ENCODE data around the gene NXPE1. TPM values are rescaled to one million over a fixed set of nuclear protein-coding genes. Genes with fewer than 3 reads are reported as not detected.

The NXPE1 gene
- total and polyA plus RNA-seq, 2 donors (not counting 1 experiment from before 2014, with no cell fraction given), result not detected

GRCh38 chr11:114606003-114606801 is 46.5 kb upstream of the NXPE1 start:
- H3K79me2 ChIP-seq (ENCODE audit: control insufficient read depth, insufficient read depth, low read length), result no peaks in the 10 kb centered on the region
- no peaks in the 10 kb centered on the region for H3K4me1 ChIP-seq (ENCODE audit: control insufficient read depth in 2 of 2, insufficient read depth in 2 of 2, low read length in 2 of 2)
- Mint-ChIP-seq H3K27me3 (no peaks in the 10 kb centered on the region), H3K4me3 (no peak overlapping the region), H3K4me1 (no peaks in the 10 kb centered on the region), H3K27ac (no peak overlapping the region), H3K9me3 (ENCODE audit: insufficient read depth) (peaks cover 3% of the 10 kb centered on the region)
- no peak overlapping the region for H3K4me3 ChIP-seq (ENCODE audit: control extremely low read depth in 1 of 5, extremely low read depth in 1 of 5, insufficient read depth in 1 of 5, low read depth in 2 of 5, low read length in 4 of 5)
- H3K27me3 ChIP-seq (replicated peaks in 1 of 4; ENCODE audit: control extremely low read depth in 1 of 4, control insufficient read depth in 3 of 4, insufficient read depth in 4 of 4, low read length in 3 of 4), result no peaks in the 10 kb centered on the region
- intact Hi-C loops (cut with micrococcal nuclease), result no loop called here
- ATAC-seq (ENCODE audit: low read depth) (no peak), DNase-seq (no peak)
- TF ChIP-seq, protein P1, sequence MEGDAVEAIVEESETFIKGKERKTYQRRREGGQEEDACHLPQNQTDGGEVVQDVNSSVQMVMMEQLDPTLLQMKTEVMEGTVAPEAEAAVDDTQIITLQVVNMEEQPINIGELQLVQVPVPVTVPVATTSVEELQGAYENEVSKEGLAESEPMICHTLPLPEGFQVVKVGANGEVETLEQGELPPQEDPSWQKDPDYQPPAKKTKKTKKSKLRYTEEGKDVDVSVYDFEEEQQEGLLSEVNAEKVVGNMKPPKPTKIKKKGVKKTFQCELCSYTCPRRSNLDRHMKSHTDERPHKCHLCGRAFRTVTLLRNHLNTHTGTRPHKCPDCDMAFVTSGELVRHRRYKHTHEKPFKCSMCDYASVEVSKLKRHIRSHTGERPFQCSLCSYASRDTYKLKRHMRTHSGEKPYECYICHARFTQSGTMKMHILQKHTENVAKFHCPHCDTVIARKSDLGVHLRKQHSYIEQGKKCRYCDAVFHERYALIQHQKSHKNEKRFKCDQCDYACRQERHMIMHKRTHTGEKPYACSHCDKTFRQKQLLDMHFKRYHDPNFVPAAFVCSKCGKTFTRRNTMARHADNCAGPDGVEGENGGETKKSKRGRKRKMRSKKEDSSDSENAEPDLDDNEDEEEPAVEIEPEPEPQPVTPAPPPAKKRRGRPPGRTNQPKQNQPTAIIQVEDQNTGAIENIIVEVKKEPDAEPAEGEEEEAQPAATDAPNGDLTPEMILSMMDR (IDR thresholded peaks at IDR 0.05), result no peak
- no peak for TF ChIP-seq EZH2 (IDR thresholded peaks at IDR 0.05; ENCODE audit: borderline replicate concordance, insufficient read depth, low read depth, low read length, poor library complexity, severe bottlenecking)
- ChIA-PET POLR2A (no interaction called here), CTCF (no interaction called here)
- H3K36me3 ChIP-seq (replicated peaks in 1 of 2; ENCODE audit: control extremely low read depth in 1 of 2, control insufficient read depth in 1 of 2, extremely low read depth in 1 of 2, insufficient read depth in 2 of 2, low read length in 1 of 2), result no peaks in the 10 kb centered on the region
- H3K9me3 ChIP-seq (ENCODE audit: control extremely low read depth in 1 of 3, control insufficient read depth in 2 of 3, insufficient read depth in 1 of 3, low read length in 2 of 3), result no peaks in the 10 kb centered on the region
- H4K20me1 ChIP-seq (ENCODE audit: control insufficient read depth, insufficient read depth, low read length, poor library complexity, severe bottlenecking), result no peaks in the 10 kb centered on the region
- H2AFZ ChIP-seq (ENCODE audit: insufficient read depth, low read depth, low read length, poor library complexity, severe bottlenecking), result no peak overlapping the region
- no peak overlapping the region for H3K27ac ChIP-seq (ENCODE audit: low read length in 2 of 2)
- WGBS (ENCODE audit: insufficient coverage), result 88% methylated on average over 8 of the region's 9 CpGs
- H3K9ac ChIP-seq (ENCODE audit: low read length), result no peak overlapping the region
- H3K4me2 ChIP-seq (replicated peaks; ENCODE audit: low read depth, low read length, poor library complexity, severe bottlenecking), result no peak overlapping the region

- H3K27ac Mint-ChIP-seq, result no peak overlapping the region
- no peak for TF ChIP-seq EZH2 (IDR thresholded peaks at IDR 0.05; ENCODE audit: borderline replicate concordance, insufficient read depth, low read depth, low read length, poor library complexity, severe bottlenecking)
- TF ChIP-seq, protein P1 (IDR thresholded peaks at IDR 0.05), result no peak
- H3K4me1 Mint-ChIP-seq, result no peaks in the 10 kb centered on the region
- Histone ChIP-seq H4K20me1 (ENCODE audit: control insufficient read depth, insufficient read depth, low read length, poor library complexity, severe bottlenecking) (no peaks in the 10 kb centered on the region), H3K4me1 (ENCODE audit: control insufficient read depth in 2 of 2, insufficient read depth in 2 of 2, low read length in 2 of 2) (no peaks in the 10 kb centered on the region), H3K79me2 (ENCODE audit: control insufficient read depth, insufficient read depth, low read length) (no peaks in the 10 kb centered on the region), H2AFZ (ENCODE audit: insufficient read depth, low read depth, low read length, poor library complexity, severe bottlenecking) (no peak overlapping the region), H3K9me3 (ENCODE audit: control extremely low read depth in 1 of 3, control insufficient read depth in 2 of 3, insufficient read depth in 1 of 3, low read length in 2 of 3) (no peaks in the 10 kb centered on the region), H3K4me2 (replicated peaks; ENCODE audit: low read depth, low read length, poor library complexity, severe bottlenecking) (no peak overlapping the region), H3K27me3 (replicated peaks in 1 of 4; ENCODE audit: control extremely low read depth in 1 of 4, control insufficient read depth in 3 of 4, insufficient read depth in 4 of 4, low read length in 3 of 4) (no peaks in the 10 kb centered on the region), H3K36me3 (replicated peaks in 1 of 2; ENCODE audit: control extremely low read depth in 1 of 2, control insufficient read depth in 1 of 2, extremely low read depth in 1 of 2, insufficient read depth in 2 of 2, low read length in 1 of 2) (no peaks in the 10 kb centered on the region), H3K4me3 (ENCODE audit: control extremely low read depth in 1 of 5, extremely low read depth in 1 of 5, insufficient read depth in 1 of 5, low read depth in 2 of 5, low read length in 4 of 5) (no peak overlapping the region), H3K9ac (ENCODE audit: low read length) (no peak overlapping the region), H3K27ac (ENCODE audit: low read length in 2 of 2) (no peak overlapping the region)
- no peaks in the 10 kb centered on the region for H3K27me3 Mint-ChIP-seq
- H3K4me3 Mint-ChIP-seq, result no peak overlapping the region
- POLR2A ChIA-PET, result no interaction called here
- ATAC-seq (ENCODE audit: low read depth), result no peak
- 94% methylated on average over 10 of the region's 10 CpGs for WGBS (ENCODE audit: insufficient coverage)
- intact Hi-C loops (cut with micrococcal nuclease), result no loop called here
- CTCF ChIA-PET, result no interaction called here
- peaks cover 3% of the 10 kb centered on the region for H3K9me3 Mint-ChIP-seq (ENCODE audit: insufficient read depth)
- no peak for DNase-seq
These were observed 45.7 kb upstream of the NXPE1 start for GRCh38 chr11:114605370-114605769.

Measured in B cell (primary cell).